HepG2 (cell line): ENCODE data around the gene ASB14. TPM values are rescaled to one million over a fixed set of nuclear protein-coding genes. Genes with fewer than 3 reads are reported as not detected.

ENCODE experiments used
- BRCA1 ChIP-seq: sonication (generic); formaldehyde crosslinking; IDR thresholded peaks from 2 replicates; pipeline ENCODE4 v1.4.0; 2020; ENCODE audit warnings: missing genetic modification reagents
- HNRNPLL ChIP-seq: fragments of 200-400 bp; formaldehyde crosslinking; IDR thresholded peaks from 2 replicates; pipeline ENCODE4 v1.6.1; 2017; ENCODE audit warnings: mild to moderate bottlenecking, low read depth, low read length; ENCODE audit not compliant: poor library complexity, severe bottlenecking
- MIER2 ChIP-seq: IDR thresholded peaks from 2 replicates; pipeline ENCODE4 v1.6.1; 2016; ENCODE audit warnings: missing biosample characterization, missing genetic modification reagents
- SP4 ChIP-seq: sonication (generic); formaldehyde crosslinking; IDR thresholded peaks from 2 replicates; pipeline ENCODE4 v1.8.1; 2023; ENCODE audit warnings: mild to moderate bottlenecking, missing genetic modification reagents
- TEAD2 ChIP-seq: sonication (generic); formaldehyde crosslinking; IDR thresholded peaks from 2 replicates; pipeline ENCODE4 v1.9.0; 2021; ENCODE audit warnings: missing genetic modification reagents
- ZEB1 ChIP-seq: IDR thresholded peaks from 2 replicates; pipeline ENCODE4 v1.6.1; 2012; ENCODE audit warnings: mild to moderate bottlenecking, low read depth, inconsistent platforms; ENCODE audit not compliant: insufficient replicate concordance
- ZNF337 ChIP-seq: sonication (generic); formaldehyde crosslinking; IDR thresholded peaks from 2 replicates; pipeline ENCODE4 v1.5.1; 2020; ENCODE audit warnings: missing genetic modification reagents, low read depth, mild to moderate bottlenecking, borderline replicate concordance
- ZNF615 ChIP-seq: sonication (generic); formaldehyde crosslinking; IDR thresholded peaks from 2 replicates; pipeline ENCODE4 v1.5.0; 2020; ENCODE audit warnings: mild to moderate bottlenecking, missing genetic modification reagents, borderline replicate concordance
- ZNF660 ChIP-seq: sonication (generic); formaldehyde crosslinking; IDR thresholded peaks from 2 replicates; pipeline ENCODE4 v1.5.1; 2020; ENCODE audit warnings: mild to moderate bottlenecking, low read depth, missing genetic modification reagents, borderline replicate concordance
- ZNF891 ChIP-seq: sonication (generic); formaldehyde crosslinking; IDR thresholded peaks from 2 replicates; pipeline ENCODE4 v1.5.0; 2020; ENCODE audit warnings: mild to moderate bottlenecking, missing genetic modification reagents
- ZSCAN12 ChIP-seq: sonication (generic); formaldehyde crosslinking; IDR thresholded peaks from 2 replicates; pipeline ENCODE4 v1.9.0; 2021; ENCODE audit warnings: mild to moderate bottlenecking, missing genetic modification reagents
- polyA plus RNA-seq, 8 experiments: library from polyadenylated mRNA; depleted of rRNA in 3 of 8; stranded (reverse) in 7 of 8; unstranded in 1 of 8; fragments of >200 nt; fragmentation: Illumina TruSeq in 4 of 8; extraction: Trizol in 4 of 8; gene quantifications; 2 replicates each; pipeline versions ENCODE4 v1.2.1 to v1.2.3, GENCODE V29; 2011 to 2016; ENCODE audit warnings: low read depth in 4 of 8, missing spikeins in 1 of 8, mixed read lengths in 1 of 8; ENCODE audit not compliant: insufficient read depth in 1 of 8
- total RNA-seq, 5 experiments: library from RNA; depleted of rRNA; stranded (reverse); fragments of >200 nt; fragmentation: Illumina TruSeq; extraction: Trizol; gene quantifications; 2 replicates each; pipeline ENCODE4 v1.2.3, GENCODE V29; 2016; ENCODE audit warnings: low read depth in 1 of 5
- TF ChIP-seq, protein P1 (sequence below): sonication (generic); formaldehyde crosslinking; IDR thresholded peaks from 2 replicates; pipeline ENCODE4 v1.5.0; 2020; ENCODE audit warnings: mild to moderate bottlenecking, missing genetic modification reagents
- TF ChIP-seq, protein P2 (sequence below): sonication (generic); formaldehyde crosslinking; IDR thresholded peaks from 2 replicates; pipeline ENCODE4 v1.5.0; 2020; ENCODE audit warnings: mild to moderate bottlenecking, low read depth, missing genetic modification reagents, borderline replicate concordance
- TF ChIP-seq, protein P3 (sequence below): sonication (generic); formaldehyde crosslinking; IDR thresholded peaks from 2 replicates; pipeline ENCODE4 v1.4.0; 2020; ENCODE audit warnings: missing genetic modification reagents
- TF ChIP-seq, protein P4 (sequence below): sonication (generic); formaldehyde crosslinking; IDR thresholded peaks from 2 replicates; pipeline ENCODE4 v1.4.0; 2020; ENCODE audit warnings: mild to moderate bottlenecking, low read depth, missing genetic modification reagents
- TF ChIP-seq, protein P5 (sequence below): sonication (generic); formaldehyde crosslinking; IDR thresholded peaks from 2 replicates; pipeline ENCODE4 v1.4.0; 2020; ENCODE audit warnings: low read depth, missing genetic modification reagents
- TF ChIP-seq, protein P6 (sequence below): sonication (generic); formaldehyde crosslinking; IDR thresholded peaks from 2 replicates; pipeline ENCODE4 v1.4.0; 2020; ENCODE audit warnings: missing genetic modification reagents

The ASB14 gene
- total and polyA plus RNA-seq, 2 of the 13 experiments (the other 11 are each of a cell fraction or from before 2014, with no cell fraction given): not detected

DNA sequence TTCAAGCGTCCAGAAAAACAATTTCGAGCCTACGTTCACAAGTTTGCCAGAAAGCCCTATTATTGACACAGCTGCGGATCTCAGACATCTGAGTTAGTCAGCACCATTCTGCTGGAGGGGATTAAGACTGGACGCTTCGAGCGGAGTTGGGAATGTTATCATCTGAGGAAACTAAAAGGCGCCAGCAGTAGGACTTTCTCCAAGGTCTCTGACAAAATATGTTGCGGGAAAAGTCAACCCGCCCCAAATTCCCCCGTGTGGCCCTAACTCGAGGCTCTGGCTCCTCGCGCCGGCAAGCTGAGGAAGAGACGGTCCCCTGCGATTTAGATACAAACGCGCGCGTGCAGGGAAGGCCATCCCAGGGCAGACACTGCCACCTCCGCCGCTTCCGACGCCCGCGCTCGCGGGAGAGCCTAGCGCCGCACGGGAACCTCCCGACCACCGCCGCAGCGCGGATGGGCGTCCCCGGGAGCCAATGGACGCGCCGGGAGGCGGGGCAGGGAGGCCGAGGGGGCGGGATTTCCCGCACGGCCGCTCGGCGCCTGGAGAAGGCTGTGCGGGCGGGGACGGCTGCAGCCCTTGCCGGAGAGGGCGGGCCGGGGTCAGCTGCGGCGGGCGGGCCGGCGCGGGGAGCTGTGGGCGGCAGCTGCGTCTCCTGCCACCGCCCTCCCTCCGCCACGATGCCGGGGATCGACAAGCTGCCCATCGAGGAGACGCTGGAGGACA, 65.1 kb downstream of the ASB14 start, which contains the start of gene APPL1 (continued):
- TF ChIP-seq, protein P1, sequence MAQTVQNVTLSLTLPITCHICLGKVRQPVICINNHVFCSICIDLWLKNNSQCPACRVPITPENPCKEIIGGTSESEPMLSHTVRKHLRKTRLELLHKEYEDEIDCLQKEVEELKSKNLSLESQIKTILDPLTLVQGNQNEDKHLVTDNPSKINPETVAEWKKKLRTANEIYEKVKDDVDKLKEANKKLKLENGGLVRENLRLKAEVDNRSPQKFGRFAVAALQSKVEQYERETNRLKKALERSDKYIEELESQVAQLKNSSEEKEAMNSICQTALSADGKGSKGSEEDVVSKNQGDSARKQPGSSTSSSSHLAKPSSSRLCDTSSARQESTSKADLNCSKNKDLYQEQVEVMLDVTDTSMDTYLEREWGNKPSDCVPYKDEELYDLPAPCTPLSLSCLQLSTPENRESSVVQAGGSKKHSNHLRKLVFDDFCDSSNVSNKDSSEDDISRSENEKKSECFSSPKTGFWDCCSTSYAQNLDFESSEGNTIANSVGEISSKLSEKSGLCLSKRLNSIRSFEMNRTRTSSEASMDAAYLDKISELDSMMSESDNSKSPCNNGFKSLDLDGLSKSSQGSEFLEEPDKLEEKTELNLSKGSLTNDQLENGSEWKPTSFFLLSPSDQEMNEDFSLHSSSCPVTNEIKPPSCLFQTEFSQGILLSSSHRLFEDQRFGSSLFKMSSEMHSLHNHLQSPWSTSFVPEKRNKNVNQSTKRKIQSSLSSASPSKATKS (CRISPR knock-in tag): no peak
- TF ChIP-seq, protein P2, sequence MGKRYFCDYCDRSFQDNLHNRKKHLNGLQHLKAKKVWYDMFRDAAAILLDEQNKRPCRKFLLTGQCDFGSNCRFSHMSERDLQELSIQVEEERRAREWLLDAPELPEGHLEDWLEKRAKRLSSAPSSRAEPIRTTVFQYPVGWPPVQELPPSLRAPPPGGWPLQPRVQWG (CRISPR knock-in tag): no peak
- TF ChIP-seq HNRNPLL (peak; percentile 90), ZEB1 (no peak), MIER2 (0 out of 2 replicates have a peak, but pooled peaks have one; percentile 14), ZNF660 (CRISPR knock-in tag) (no peak), BRCA1 (CRISPR knock-in tag) (peak; percentile 66; the same call in 1 of the 2 replicates), ZNF891 (0 out of 2 replicates have a peak, but pooled peaks have one; percentile 57), TEAD2 (CRISPR knock-in tag) (no peak), ZNF615 (CRISPR knock-in tag) (no peak), ZNF337 (no peak; the same call in 1 of the 2 replicates), SP4 (CRISPR knock-in tag) (peak; percentile 91), ZSCAN12 (CRISPR knock-in tag) (no peak)
- TF ChIP-seq, protein P3, sequence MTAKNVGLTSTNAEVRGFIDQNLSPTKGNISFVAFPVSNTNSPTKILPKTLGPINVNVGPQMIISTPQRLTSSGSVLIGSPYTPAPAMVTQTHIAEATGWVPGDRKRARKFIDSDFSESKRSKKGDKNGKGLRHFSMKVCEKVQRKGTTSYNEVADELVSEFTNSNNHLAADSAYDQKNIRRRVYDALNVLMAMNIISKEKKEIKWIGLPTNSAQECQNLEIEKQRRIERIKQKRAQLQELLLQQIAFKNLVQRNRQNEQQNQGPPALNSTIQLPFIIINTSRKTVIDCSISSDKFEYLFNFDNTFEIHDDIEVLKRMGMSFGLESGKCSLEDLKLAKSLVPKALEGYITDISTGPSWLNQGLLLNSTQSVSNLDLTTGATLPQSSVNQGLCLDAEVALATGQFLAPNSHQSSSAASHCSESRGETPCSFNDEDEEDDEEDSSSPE (CRISPR knock-in tag): peak; percentile 90
- TF ChIP-seq, protein P4, sequence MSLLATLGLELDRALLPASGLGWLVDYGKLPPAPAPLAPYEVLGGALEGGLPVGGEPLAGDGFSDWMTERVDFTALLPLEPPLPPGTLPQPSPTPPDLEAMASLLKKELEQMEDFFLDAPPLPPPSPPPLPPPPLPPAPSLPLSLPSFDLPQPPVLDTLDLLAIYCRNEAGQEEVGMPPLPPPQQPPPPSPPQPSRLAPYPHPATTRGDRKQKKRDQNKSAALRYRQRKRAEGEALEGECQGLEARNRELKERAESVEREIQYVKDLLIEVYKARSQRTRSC (CRISPR knock-in tag): peak; percentile 41; the same call in 1 of the 2 replicates
- TF ChIP-seq, protein P5, sequence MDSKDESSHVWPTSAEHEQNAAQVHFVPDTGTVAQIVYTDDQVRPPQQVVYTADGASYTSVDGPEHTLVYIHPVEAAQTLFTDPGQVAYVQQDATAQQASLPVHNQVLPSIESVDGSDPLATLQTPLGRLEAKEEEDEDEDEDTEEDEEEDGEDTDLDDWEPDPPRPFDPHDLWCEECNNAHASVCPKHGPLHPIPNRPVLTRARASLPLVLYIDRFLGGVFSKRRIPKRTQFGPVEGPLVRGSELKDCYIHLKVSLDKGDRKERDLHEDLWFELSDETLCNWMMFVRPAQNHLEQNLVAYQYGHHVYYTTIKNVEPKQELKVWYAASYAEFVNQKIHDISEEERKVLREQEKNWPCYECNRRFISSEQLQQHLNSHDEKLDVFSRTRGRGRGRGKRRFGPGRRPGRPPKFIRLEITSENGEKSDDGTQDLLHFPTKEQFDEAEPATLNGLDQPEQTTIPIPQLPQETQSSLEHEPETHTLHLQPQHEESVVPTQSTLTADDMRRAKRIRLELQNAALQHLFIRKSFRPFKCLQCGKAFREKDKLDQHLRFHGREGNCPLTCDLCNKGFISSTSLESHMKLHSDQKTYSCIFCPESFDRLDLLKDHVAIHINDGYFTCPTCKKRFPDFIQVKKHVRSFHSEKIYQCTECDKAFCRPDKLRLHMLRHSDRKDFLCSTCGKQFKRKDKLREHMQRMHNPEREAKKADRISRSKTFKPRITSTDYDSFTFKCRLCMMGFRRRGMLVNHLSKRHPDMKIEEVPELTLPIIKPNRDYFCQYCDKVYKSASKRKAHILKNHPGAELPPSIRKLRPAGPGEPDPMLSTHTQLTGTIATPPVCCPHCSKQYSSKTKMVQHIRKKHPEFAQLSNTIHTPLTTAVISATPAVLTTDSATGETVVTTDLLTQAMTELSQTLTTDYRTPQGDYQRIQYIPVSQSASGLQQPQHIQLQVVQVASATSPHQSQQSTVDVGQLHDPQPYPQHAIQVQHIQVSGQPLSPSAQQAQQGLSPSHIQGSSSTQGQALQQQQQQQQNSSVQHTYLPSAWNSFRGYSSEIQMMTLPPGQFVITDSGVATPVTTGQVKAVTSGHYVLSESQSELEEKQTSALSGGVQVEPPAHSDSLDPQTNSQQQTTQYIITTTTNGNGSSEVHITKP: peak; percentile 75
- TF ChIP-seq, protein P6, sequence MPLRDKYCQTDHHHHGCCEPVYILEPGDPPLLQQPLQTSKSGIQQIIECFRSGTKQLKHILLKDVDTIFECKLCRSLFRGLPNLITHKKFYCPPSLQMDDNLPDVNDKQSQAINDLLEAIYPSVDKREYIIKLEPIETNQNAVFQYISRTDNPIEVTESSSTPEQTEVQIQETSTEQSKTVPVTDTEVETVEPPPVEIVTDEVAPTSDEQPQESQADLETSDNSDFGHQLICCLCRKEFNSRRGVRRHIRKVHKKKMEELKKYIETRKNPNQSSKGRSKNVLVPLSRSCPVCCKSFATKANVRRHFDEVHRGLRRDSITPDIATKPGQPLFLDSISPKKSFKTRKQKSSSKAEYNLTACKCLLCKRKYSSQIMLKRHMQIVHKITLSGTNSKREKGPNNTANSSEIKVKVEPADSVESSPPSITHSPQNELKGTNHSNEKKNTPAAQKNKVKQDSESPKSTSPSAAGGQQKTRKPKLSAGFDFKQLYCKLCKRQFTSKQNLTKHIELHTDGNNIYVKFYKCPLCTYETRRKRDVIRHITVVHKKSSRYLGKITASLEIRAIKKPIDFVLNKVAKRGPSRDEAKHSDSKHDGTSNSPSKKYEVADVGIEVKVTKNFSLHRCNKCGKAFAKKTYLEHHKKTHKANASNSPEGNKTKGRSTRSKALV: 0 out of 2 replicates have a peak, but pooled peaks have one; percentile 56
